H1 (cell line): ENCODE results near the gene RPL21. TPM values are rescaled to one million over a fixed set of nuclear protein-coding genes. Genes with fewer than 3 reads are reported as not detected.

Experiments used
- CTCF ChIA-PET: fragments of 300-600 bp; sonication (Branson Sonifier 250); formaldehyde crosslinking; loops from one replicate; lab custom pipeline; 2021; ENCODE audit not compliant: partially characterized antibody; lab: Charles Lee
- POLR2A ChIA-PET: fragments of 300-600 bp; sonication (Branson Sonifier 250); formaldehyde crosslinking; loops from one replicate; lab custom pipeline; 2021; ENCODE audit warnings: inconsistent platforms; ENCODE audit not compliant: partially characterized antibody; lab: Charles Lee
- DNase-seq, 2 experiments: peaks; one replicate each; pipeline versions ENCODE4 v3.0.0 to v3.0.0-alpha.2; 2010 to 2022; ENCODE audit warnings: low spot score in 2 of 2, low read depth in 1 of 2, mixed read lengths in 1 of 2
- FAIRE-seq: peaks from 2 replicates; lab custom pipeline; 2011; peaks lifted over from hg19 to GRCh38; lab: Jason Lieb, UNC
- H2AFZ ChIP-seq: 2 replicates; pipeline ENCODE4 v1.8.1; 2012; ENCODE audit warnings: low read length, inconsistent platforms
- H2AK5ac ChIP-seq: 2 replicates; pipeline ENCODE4 v1.6.1; 2013; ENCODE audit warnings: low read depth, low read length
- H2BK120ac ChIP-seq: replicated peaks from 2 replicates; pipeline ENCODE3; 2013; ENCODE audit warnings: low read depth, low read length, inconsistent platforms
- H2BK12ac ChIP-seq: 2 replicates; pipeline ENCODE4 v1.6.1; 2013; ENCODE audit warnings: low read depth, low read length
- H2BK15ac ChIP-seq: 2 replicates; pipeline ENCODE4 v1.6.1; 2013; ENCODE audit warnings: low read length
- H2BK20ac ChIP-seq: 2 replicates; pipeline ENCODE4 v1.6.1; 2013; ENCODE audit warnings: low read length
- H2BK5ac ChIP-seq: 2 replicates; pipeline ENCODE4 v1.6.1; 2013; ENCODE audit warnings: low read depth, low read length
- H3K14ac ChIP-seq: 2 replicates; pipeline ENCODE4 v1.6.1; 2013; ENCODE audit warnings: inconsistent platforms; ENCODE audit not compliant: insufficient read length
- H3K18ac ChIP-seq: 2 replicates; pipeline ENCODE4 v1.6.1; 2013; ENCODE audit warnings: low read length; ENCODE audit errors: extremely low read depth
- H3K23ac ChIP-seq: 2 replicates; pipeline ENCODE4 v1.6.1; 2013; ENCODE audit warnings: inconsistent platforms; ENCODE audit not compliant: insufficient read length
- H3K23me2 ChIP-seq: 2 replicates; pipeline ENCODE4 v1.6.1; 2013; ENCODE audit warnings: low read depth, low read length
- H3K27ac ChIP-seq: 2 replicates; pipeline ENCODE4 v1.6.1; 2011; ENCODE audit warnings: low read depth, low read length, inconsistent platforms
- H3K27me3 ChIP-seq, 4 experiments: replicated peaks in 1 of 4; 1 replicate in 1 of 4; 2 replicates in 3 of 4; pipeline versions ENCODE4 v1.6.1 to v1.8.1; 2011 to 2013; ENCODE audit warnings: low read length in 3 of 4, mild to moderate bottlenecking in 3 of 4, inconsistent platforms in 2 of 4, mixed read lengths in 2 of 4, moderate library complexity in 1 of 4; ENCODE audit not compliant: control insufficient read depth in 3 of 4, insufficient read depth in 3 of 4; ENCODE audit errors: extremely low read depth in 1 of 4
- H3K36me3 ChIP-seq, 4 experiments: 2 replicates each; pipeline versions ENCODE4 v1.6.1 to v1.8.1; 2011 to 2013; ENCODE audit warnings: mild to moderate bottlenecking in 4 of 4, low read length in 3 of 4, moderate library complexity in 2 of 4, control low read depth in 1 of 4, inconsistent platforms in 1 of 4; ENCODE audit not compliant: insufficient read depth in 4 of 4, control insufficient read depth in 2 of 4
- H3K4ac ChIP-seq: replicated peaks from 2 replicates; pipeline ENCODE3; 2013; ENCODE audit warnings: low read length, low read depth, mixed read lengths, inconsistent platforms; ENCODE audit not compliant: insufficient read length
- H3K4me1 ChIP-seq, 4 experiments: replicated peaks in 1 of 4; 1 replicate in 1 of 4; 2 replicates in 3 of 4; pipeline versions ENCODE4 v1.6.1 to v1.8.1; 2011 to 2013; ENCODE audit warnings: low read length in 3 of 4, inconsistent platforms in 2 of 4, mixed read lengths in 1 of 4; ENCODE audit not compliant: insufficient read depth in 4 of 4, control insufficient read depth in 3 of 4
- H3K4me2 ChIP-seq, 2 experiments: 2 replicates each; pipeline versions ENCODE4 v1.6.1 to v1.8.1; 2011 to 2013; ENCODE audit warnings: low read depth in 2 of 2, low read length in 2 of 2, control low read depth in 1 of 2, inconsistent platforms in 1 of 2, mild to moderate bottlenecking in 1 of 2; ENCODE audit not compliant: insufficient read depth in 1 of 2
- H3K4me3 ChIP-seq, 4 experiments: fragments of 200-600, 300-600 bp in 1 of 4; sonication (generic), shearing (Covaris generic), sonication (Bioruptor Twin) in 1 of 4; 2 replicates each; pipeline versions ENCODE4 v1.5.1 to v1.8.1; 2011 to 2016; ENCODE audit warnings: low read length in 4 of 4, low read depth in 3 of 4, control low read depth in 2 of 4, inconsistent platforms in 2 of 4, mild to moderate bottlenecking in 2 of 4, mixed read lengths in 1 of 4, moderate library complexity in 1 of 4; ENCODE audit not compliant: insufficient read depth in 2 of 4; ENCODE audit errors: extremely low read depth in 1 of 4
- H3K56ac ChIP-seq: replicated peaks from 2 replicates; pipeline ENCODE3; 2013; ENCODE audit warnings: low read depth, mild to moderate bottlenecking, mixed read lengths, low read length, inconsistent platforms; ENCODE audit not compliant: insufficient read length
- H3K79me1 ChIP-seq: 2 replicates; pipeline ENCODE4 v1.6.1; 2013; ENCODE audit warnings: low read depth, low read length, control low read depth
- H3K79me2 ChIP-seq, 2 experiments: 2 replicates each; pipeline versions ENCODE4 v1.6.1 to v1.8.1; 2012 to 2013; ENCODE audit warnings: low read length in 2 of 2, mild to moderate bottlenecking in 2 of 2, inconsistent platforms in 1 of 2; ENCODE audit not compliant: insufficient read depth in 2 of 2, control insufficient read depth in 1 of 2
- H3K9ac ChIP-seq, 4 experiments: replicated peaks in 1 of 4; 1 replicate in 1 of 4; 2 replicates in 3 of 4; pipeline versions ENCODE4 v1.6.1 to v1.8.1; 2011 to 2013; ENCODE audit warnings: low read depth in 3 of 4, low read length in 3 of 4, control low read depth in 2 of 4, mild to moderate bottlenecking in 2 of 4, moderate library complexity in 2 of 4, inconsistent platforms in 1 of 4; ENCODE audit errors: extremely low read depth in 1 of 4
- H3K9me3 ChIP-seq, 2 experiments: 2 replicates each; pipeline versions ENCODE4 v1.6.1 to v1.8.1; 2012 to 2013; ENCODE audit warnings: mild to moderate bottlenecking in 2 of 2, moderate library complexity in 2 of 2, control low read depth in 1 of 2, inconsistent platforms in 1 of 2, low read depth in 1 of 2, low read length in 1 of 2, mixed read lengths in 1 of 2; ENCODE audit not compliant: insufficient read depth in 2 of 2
- H4K20me1 ChIP-seq, 2 experiments: replicated peaks in 1 of 2; 2 replicates each; pipeline versions ENCODE3 to v1.8.1; 2011 to 2013; ENCODE audit warnings: inconsistent platforms in 2 of 2, low read length in 2 of 2, mild to moderate bottlenecking in 1 of 2; ENCODE audit not compliant: insufficient read depth in 2 of 2, control insufficient read depth in 1 of 2
- H4K5ac ChIP-seq: 2 replicates; pipeline ENCODE4 v1.6.1; 2013; ENCODE audit warnings: low read length, low read depth, mixed read lengths, inconsistent platforms; ENCODE audit not compliant: insufficient read length
- H4K8ac ChIP-seq: 2 replicates; pipeline ENCODE4 v1.8.0; 2013; ENCODE audit warnings: mild to moderate bottlenecking, moderate library complexity, low read length, inconsistent platforms; ENCODE audit not compliant: insufficient read depth; ENCODE audit errors: extremely low read depth
- H4K91ac ChIP-seq: replicated peaks from 2 replicates; pipeline ENCODE3; 2013; ENCODE audit warnings: low read length, mixed read lengths, inconsistent platforms; ENCODE audit not compliant: insufficient read length
- BACH1 ChIP-seq: IDR thresholded peaks from 2 replicates; pipeline ENCODE4 v1.6.1; 2012; ENCODE audit warnings: low read length, improper control_type of control experiment
- CHD2 ChIP-seq: IDR thresholded peaks from 2 replicates; pipeline ENCODE4 v1.6.1; 2012; ENCODE audit warnings: low read length, improper control_type of control experiment
- HDAC2 ChIP-seq, 2 experiments: fragments of 300-600 bp in 1 of 2; sonication (generic) in 1 of 2; IDR thresholded peaks; 2 replicates each; pipeline ENCODE4 v1.6.1; 2011 to 2012; ENCODE audit warnings: low read depth in 2 of 2, low read length in 2 of 2, mild to moderate bottlenecking in 2 of 2, moderate library complexity in 2 of 2, borderline replicate concordance in 1 of 2, inconsistent platforms in 1 of 2
- KDM5A ChIP-seq: fragments of 200-600 bp; IDR thresholded peaks from 2 replicates; pipeline ENCODE4 v1.7.1; 2012; ENCODE audit warnings: mild to moderate bottlenecking, low read length, inconsistent platforms, mixed read lengths
- NRF1 ChIP-seq: IDR thresholded peaks from 2 replicates; pipeline ENCODE4 v1.6.1; 2011; ENCODE audit warnings: mild to moderate bottlenecking, low read depth, low read length, improper control_type of control experiment
- RAD21 ChIP-seq, 2 experiments: IDR thresholded peaks in 1 of 2; conservative IDR thresholded peaks in 1 of 2; 2 replicates each; pipeline ENCODE4 v1.6.1; 2011; ENCODE audit warnings: low read depth in 2 of 2, low read length in 2 of 2, improper control_type of control experiment in 1 of 2, inconsistent platforms in 1 of 2, mild to moderate bottlenecking in 1 of 2, moderate library complexity in 1 of 2
- SUZ12 ChIP-seq: fragments of 200-600 bp; sonication (generic); IDR thresholded peaks from 2 replicates; pipeline ENCODE4 v1.6.1; 2012; ENCODE audit warnings: mild to moderate bottlenecking, inconsistent platforms, low read length, moderate library complexity, mixed read lengths
- TAF7 ChIP-seq: optimal IDR thresholded peaks from 2 replicates; pipeline ENCODE3; 2011; ENCODE audit warnings: low read depth, mild to moderate bottlenecking, inconsistent platforms, low read length, moderate library complexity, borderline replicate concordance
- YY1 ChIP-seq: IDR thresholded peaks from 2 replicates; pipeline ENCODE4 v1.6.1; 2011; ENCODE audit warnings: low read depth, mild to moderate bottlenecking, low read length
- ZNF274 ChIP-seq: IDR thresholded peaks from 2 replicates; pipeline ENCODE4 v1.7.0; 2012; ENCODE audit warnings: low read length, borderline replicate concordance; ENCODE audit errors: extremely low read depth
- WGBS, 2 experiments: shearing (Covaris generic) in 1 of 2; methylation state at CpG; one replicate each; pipeline versions ENCODE4 v1.1.6 to v1.1.7; 2013 to 2015; ENCODE audit warnings: low lambda C conversion rate in 2 of 2, mixed read lengths in 2 of 2, inconsistent platforms in 1 of 2, low coverage in 1 of 2, missing lambda C conversion rate in 1 of 2; ENCODE audit not compliant: insufficient replicate concordance in 2 of 2, insufficient coverage in 1 of 2, insufficient read length in 1 of 2; ENCODE audit errors: extremely low coverage in 1 of 2, missing lambda C conversion rate in 1 of 2; 5-methylcytosine and 5-hydroxymethylcytosine counted together
- polyA plus RNA-seq, 7 experiments: library from polyadenylated mRNA; depleted of rRNA in 3 of 7; stranded (reverse) in 5 of 7; unstranded in 2 of 7; fragments of >200 nt in 5 of 7; fragments of 200-250 nt in 2 of 7; gene quantifications; 1 replicate in 5 of 7; 2 replicates in 1 of 7; 4 replicates in 1 of 7; pipeline versions ENCODE4 v1.2.1 to v1.2.3, GENCODE V29; 2011 to 2013; ENCODE audit warnings: missing spikeins in 2 of 7, mixed read lengths in 2 of 7
- total RNA-seq: library from RNA; stranded (reverse); fragmentation: NEBNext Ultra II Directional; extraction: Animal tissue kit (Norgen Biotek cat#: 25700); gene quantifications from 2 replicates; pipeline ENCODE4 v1.2.1, GENCODE V29; 2021

Gene RPL21
- total and polyA plus RNA-seq, 2 of the 8 experiments (the other 6 are each of a cell fraction or from before 2014, with no cell fraction given), result 624 to 1,283 TPM

GRCh38 chr13:27304611-27305010 lies 53.3 kb downstream of the RPL21 start:
- no peak overlapping the region for H2AK5ac ChIP-seq
- no peak overlapping the region for H3K9ac ChIP-seq
- no peak overlapping the region for H3K4ac ChIP-seq
- H4K20me1 ChIP-seq, result no peaks in the 10 kb centered on the region
- H3K4me2 ChIP-seq, result no peak overlapping the region
- no peak overlapping the region for H4K5ac ChIP-seq
- H3K36me3 ChIP-seq, result no peaks in the 10 kb centered on the region
- no peak overlapping the region for H2BK120ac ChIP-seq
- WGBS, 2 experiments, result 100% methylated on average over 2 of the region's 2 CpGs; no CpG with 5 or more reads in 1 of the 2 experiments
- H3K23me2 ChIP-seq, result no peaks in the 10 kb centered on the region
- H2BK20ac ChIP-seq, result no peak overlapping the region
- no peak overlapping the region for H4K8ac ChIP-seq
- H2BK15ac ChIP-seq, result no peak overlapping the region
- no peak for DNase-seq
- H3K27me3 ChIP-seq, result no peaks in the 10 kb centered on the region
- no peak overlapping the region for H3K56ac ChIP-seq
- no peak overlapping the region for H2AFZ ChIP-seq
- FAIRE-seq, result no peak
- ChIA-PET POLR2A (no interaction called here), CTCF (no interaction called here)
- H3K27ac ChIP-seq, result no peak overlapping the region
- H3K4me3 ChIP-seq, result no peak overlapping the region
- H3K23ac ChIP-seq, result no peak overlapping the region
- no peak overlapping the region for H2BK12ac ChIP-seq
- no peaks in the 10 kb centered on the region for H3K9me3 ChIP-seq
- no peaks in the 10 kb centered on the region for H3K79me2 ChIP-seq
- no peaks in the 10 kb centered on the region for H3K4me1 ChIP-seq
- H3K18ac ChIP-seq, result no peak overlapping the region
- H4K91ac ChIP-seq, result no peak overlapping the region
- no peak overlapping the region for H2BK5ac ChIP-seq
- H3K79me1 ChIP-seq, result no peaks in the 10 kb centered on the region
- no peak overlapping the region for H3K14ac ChIP-seq
- TF ChIP-seq YY1, result no peak
- no peak for TF ChIP-seq SUZ12
- no peak for TF ChIP-seq KDM5A
- no peak for TF ChIP-seq RAD21 (IDR thresholded peaks at IDR 0.05 in 1 of 2, conservative IDR thresholded peaks at IDR 0.05 in 1 of 2; ENCODE audit: low read depth in 2 of 2, low read length in 2 of 2)
- TF ChIP-seq ZNF274, result no peak
- TF ChIP-seq NRF1, result no peak
- no peak for TF ChIP-seq BACH1
- no peak for TF ChIP-seq CHD2
- TF ChIP-seq TAF7, result no peak
- TF ChIP-seq HDAC2 (IDR thresholded peaks at IDR 0.05; ENCODE audit: borderline replicate concordance in 1 of 2, low read depth in 2 of 2, low read length in 2 of 2), result no peak
